H1 (cell line): ENCODE results near the gene MAML3.

Experiments
- POLR2A ChIP-seq, 2 experiments: IDR thresholded peaks; 1 replicate in 1 of 2; 2 replicates in 1 of 2; pipeline ENCODE4 v1.6.1; 2011; ENCODE audit warnings: low read depth in 2 of 2, low read length in 2 of 2, mild to moderate bottlenecking in 2 of 2; ENCODE audit errors: control extremely low read depth in 1 of 2
- TF ChIP-seq, protein P1 (sequence below), 3 experiments: IDR thresholded peaks; 1 replicate in 2 of 3; 2 replicates in 1 of 3; pipeline versions ENCODE4 v1.5.1 to v1.6.1; 2011; ENCODE audit warnings: low read length in 3 of 3, mild to moderate bottlenecking in 3 of 3, inconsistent platforms in 2 of 3, low read depth in 1 of 3, moderate library complexity in 1 of 3; ENCODE audit not compliant: insufficient read depth in 1 of 3; ENCODE audit errors: control extremely low read depth in 1 of 3
- TF ChIP-seq, protein P2 (sequence below): IDR thresholded peaks from 2 replicates; pipeline ENCODE4 v1.6.1; 2011; ENCODE audit warnings: low read depth, mild to moderate bottlenecking, low read length; ENCODE audit not compliant: insufficient read depth

DNA sequence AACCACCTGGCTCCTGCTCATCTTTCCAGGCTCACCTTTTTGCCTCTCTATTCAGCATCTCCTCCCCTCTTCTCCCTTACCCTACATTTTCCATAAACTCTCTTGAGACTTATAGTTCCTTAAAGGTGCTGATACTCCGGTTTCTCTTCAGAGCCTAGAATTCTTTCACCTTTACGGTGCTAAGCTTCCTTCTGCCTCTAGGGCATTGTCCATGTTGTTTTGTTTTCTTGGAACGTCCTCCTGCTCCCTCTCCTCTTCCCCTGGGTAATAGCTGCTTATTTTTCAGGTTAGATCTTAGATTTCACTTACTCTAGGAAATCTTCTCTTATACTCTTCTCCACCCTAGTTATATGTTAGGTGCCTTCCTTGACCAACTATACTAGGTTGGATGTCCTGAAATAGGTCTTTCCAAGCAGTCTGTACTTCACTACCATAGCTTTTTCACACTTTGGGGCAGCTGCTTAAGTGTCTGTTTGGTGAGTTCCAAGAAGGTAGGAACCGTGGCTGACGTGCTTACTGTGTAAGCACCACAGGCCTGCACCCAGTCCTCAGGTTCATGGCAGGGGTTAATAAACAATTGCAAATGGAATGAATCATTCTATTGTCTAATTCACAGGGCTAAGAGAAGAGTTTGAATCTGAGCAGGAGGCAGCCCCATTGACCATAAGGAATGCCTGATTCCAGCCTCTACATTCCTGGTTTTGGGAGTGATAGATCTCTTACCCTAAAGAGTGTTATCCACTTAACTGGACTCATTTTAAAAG lies 260.8 kb downstream of the MAML3 start:
- TF ChIP-seq, protein P1, sequence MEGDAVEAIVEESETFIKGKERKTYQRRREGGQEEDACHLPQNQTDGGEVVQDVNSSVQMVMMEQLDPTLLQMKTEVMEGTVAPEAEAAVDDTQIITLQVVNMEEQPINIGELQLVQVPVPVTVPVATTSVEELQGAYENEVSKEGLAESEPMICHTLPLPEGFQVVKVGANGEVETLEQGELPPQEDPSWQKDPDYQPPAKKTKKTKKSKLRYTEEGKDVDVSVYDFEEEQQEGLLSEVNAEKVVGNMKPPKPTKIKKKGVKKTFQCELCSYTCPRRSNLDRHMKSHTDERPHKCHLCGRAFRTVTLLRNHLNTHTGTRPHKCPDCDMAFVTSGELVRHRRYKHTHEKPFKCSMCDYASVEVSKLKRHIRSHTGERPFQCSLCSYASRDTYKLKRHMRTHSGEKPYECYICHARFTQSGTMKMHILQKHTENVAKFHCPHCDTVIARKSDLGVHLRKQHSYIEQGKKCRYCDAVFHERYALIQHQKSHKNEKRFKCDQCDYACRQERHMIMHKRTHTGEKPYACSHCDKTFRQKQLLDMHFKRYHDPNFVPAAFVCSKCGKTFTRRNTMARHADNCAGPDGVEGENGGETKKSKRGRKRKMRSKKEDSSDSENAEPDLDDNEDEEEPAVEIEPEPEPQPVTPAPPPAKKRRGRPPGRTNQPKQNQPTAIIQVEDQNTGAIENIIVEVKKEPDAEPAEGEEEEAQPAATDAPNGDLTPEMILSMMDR (IDR thresholded peaks at IDR 0.05; ENCODE audit: control extremely low read depth in 1 of 3, insufficient read depth in 1 of 3, low read depth in 1 of 3, low read length in 3 of 3), result peak in 2 of 3 experiments; percentile 1 to 14; a peak in 2 of 4 replicates
- TF ChIP-seq, protein P2, sequence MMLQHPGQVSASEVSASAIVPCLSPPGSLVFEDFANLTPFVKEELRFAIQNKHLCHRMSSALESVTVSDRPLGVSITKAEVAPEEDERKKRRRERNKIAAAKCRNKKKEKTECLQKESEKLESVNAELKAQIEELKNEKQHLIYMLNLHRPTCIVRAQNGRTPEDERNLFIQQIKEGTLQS, result no peak
- TF ChIP-seq POLR2A (IDR thresholded peaks at IDR 0.05; ENCODE audit: control extremely low read depth in 1 of 2, low read depth in 2 of 2, low read length in 2 of 2), result no peak
